Stimulated activated CD8-positive, alpha-beta memory T cell treated with anti-CD3 and anti-CD28 coated beads, Interleukin-7, amount 100 ng/mL, for 48 hours (primary cell): ENCODE results near the gene LTBP4.
"Not testable (repeated sequence)": the region's sequence is repeated elsewhere in the genome, so short reads cannot be mapped to it uniquely, and the experiment has no call there.

ENCODE experiments used
- DNase-seq, 2 donors: peaks; one replicate each; pipeline ENCODE4 v3.0.0-alpha.2; 2020; ENCODE audit warnings: low read depth in 1 of 2; ENCODE audit errors: extremely low read depth in 1 of 2

Gene LTBP4

GRCh38 chr19:40601134-40601974 is at the start of gene LTBP4:
Gene LTBP4, plus strand, starts transcription at chr19:40601369. Its CDS starts 19 bp downstream, at chr19:40601388.
- no peak for DNase-seq

GRCh38 chr19:40552848-40553247 is 48.3 kb upstream of the LTBP4 start:
- no peak for DNase-seq

- DNase-seq: no peak
These were observed 47.0 kb upstream of the LTBP4 start for GRCh38 chr19:40553885-40554857.

- DNase-seq: no peak
These were observed 45.0 kb upstream of the LTBP4 start for GRCh38 chr19:40555978-40556689.

GRCh38 chr19:40556953-40557530 is 44.1 kb upstream of the LTBP4 start:
- DNase-seq: no peak

- no peak for DNase-seq
These were observed 41.8 kb upstream of the LTBP4 start for GRCh38 chr19:40559394-40559793.

GRCh38 chr19:40560092-40560507 is 41.1 kb upstream of the LTBP4 start:
- no peak for DNase-seq

GRCh38 chr19:40561947-40562346 is 39.2 kb upstream of the LTBP4 start:
- DNase-seq: no peak

GRCh38 chr19:40564535-40564934 is 36.6 kb upstream of the LTBP4 start:
- DNase-seq: not testable (repeated sequence)

GRCh38 chr19:40565355-40565754 is 35.8 kb upstream of the LTBP4 start:
- DNase-seq: no peak

- DNase-seq: no peak
These were observed 35.2 kb upstream of the LTBP4 start for GRCh38 chr19:40565910-40566495.

- DNase-seq: no peak
These were observed 34.0 kb upstream of the LTBP4 start for GRCh38 chr19:40567040-40567749.

GRCh38 chr19:40567750-40568494 is 33.2 kb upstream of the LTBP4 start:
- DNase-seq: no peak

GRCh38 chr19:40570313-40571004 is 30.7 kb upstream of the LTBP4 start:
- DNase-seq: peak; percentile 87 to 98

- no peak for DNase-seq
These were observed 30.2 kb upstream of the LTBP4 start for GRCh38 chr19:40571005-40571318.

GRCh38 chr19:40571831-40572495 is 29.2 kb upstream of the LTBP4 start:
- DNase-seq: no peak

GRCh38 chr19:40575326-40575725 is 25.8 kb upstream of the LTBP4 start:
- DNase-seq: no peak

- no peak for DNase-seq
These were observed 25.0 kb upstream of the LTBP4 start for GRCh38 chr19:40576151-40576584.
